Urinary bladder (tissue), 4 donors: Measurements from ENCODE around the gene CAMKMT. TPM values are rescaled to one million over a fixed set of nuclear protein-coding genes. Genes with fewer than 3 reads are reported as not detected.
"Not testable (repeated sequence)": the region's sequence is repeated elsewhere in the genome, so short reads cannot be mapped to it uniquely, and the experiment has no call there.

Experiments used
- DNase-seq: peaks from one replicate; pipeline ENCODE4 v3.0.0-alpha.2; 2015; ENCODE audit errors: extremely low spot score
- H3K27ac ChIP-seq: one replicate; pipeline ENCODE4 v1.5.1; 2013; ENCODE audit warnings: low read depth, mild to moderate bottlenecking, moderate library complexity
- H3K36me3 ChIP-seq: one replicate; pipeline ENCODE4 v1.6.1; 2013; ENCODE audit warnings: mild to moderate bottlenecking, moderate library complexity; ENCODE audit not compliant: insufficient read depth
- H3K4me1 ChIP-seq: one replicate; pipeline ENCODE4 v1.6.1; 2013; ENCODE audit warnings: mild to moderate bottlenecking, moderate library complexity; ENCODE audit not compliant: insufficient read depth
- H3K4me3 ChIP-seq: one replicate; pipeline ENCODE4 v1.5.1; 2013; ENCODE audit warnings: low read depth, low read length
- WGBS: extraction: QIAGEN DNeasy Blood & Tissue Kit; methylation state at CpG from one replicate; pipeline ENCODE4 v1.1.7; 2013; 5-methylcytosine and 5-hydroxymethylcytosine counted together
- polyA plus RNA-seq: library from polyadenylated mRNA; stranded (reverse); fragments of 200-250 nt; gene quantifications from one replicate; pipeline ENCODE4 v1.2.3, GENCODE V29; 2013
- total RNA-seq: library from RNA; depleted of rRNA; stranded (reverse); fragments of >200 nt; gene quantifications from one replicate; pipeline ENCODE4 v1.2.3, GENCODE V29; 2014
- donor health status: healthy with polysubstance abuse.
- donor health status: healthy.

CAMKMT gene
- total and polyA plus RNA-seq, 2 donors: 5.4 to 20.2 TPM

GRCh38 chr2:44371445-44371844 is 9.7 kb downstream of the CAMKMT start:
- H3K27ac ChIP-seq: no peak overlapping the region
- no peak overlapping the region for H3K4me3 ChIP-seq
- no peaks in the 10 kb centered on the region for H3K4me1 ChIP-seq
- no peak for DNase-seq
- H3K36me3 ChIP-seq: peaks cover 2% of the 10 kb centered on the region

- 90% methylated on average over 3 of the region's 3 CpGs for WGBS
- no peaks in the 10 kb centered on the region for H3K4me1 ChIP-seq
- no peak overlapping the region for H3K27ac ChIP-seq
- DNase-seq: no peak
- peaks cover 2% of the 10 kb centered on the region for H3K36me3 ChIP-seq
- H3K4me3 ChIP-seq: no peak overlapping the region
Measured at GRCh38 chr2:44372246-44372645, 10.5 kb downstream of the CAMKMT start.

- H3K27ac ChIP-seq: no peak overlapping the region
- WGBS: 96% methylated on average over 2 of the region's 2 CpGs
- DNase-seq: no peak
Measured at GRCh38 chr2:44377486-44377885, 15.7 kb downstream of the CAMKMT start.

GRCh38 chr2:44385226-44385625 is 23.5 kb downstream of the CAMKMT start:
- H3K36me3 ChIP-seq, DNase-seq, H3K4me1 ChIP-seq, H3K4me3 ChIP-seq, H3K27ac ChIP-seq: not testable (repeated sequence)
- 88% methylated on average over 2 of the region's 2 CpGs for WGBS

More at GRCh38 chr2:44377486-44377885, 15.7 kb downstream of the CAMKMT start:
- no peaks in the 10 kb centered on the region for H3K4me1 ChIP-seq
- H3K4me3 ChIP-seq: no peak overlapping the region
- H3K36me3 ChIP-seq: no peaks in the 10 kb centered on the region

- no peaks in the 10 kb centered on the region for H3K4me1 ChIP-seq
- H3K4me3 ChIP-seq: no peak overlapping the region
- no peak for DNase-seq
- no peak overlapping the region for H3K27ac ChIP-seq
- H3K36me3 ChIP-seq: no peaks in the 10 kb centered on the region
- 70% methylated on average over 4 of the region's 4 CpGs for WGBS
Measured at GRCh38 chr2:44388877-44389276, 27.1 kb downstream of the CAMKMT start.

GRCh38 chr2:44389895-44390294 is 28.1 kb downstream of the CAMKMT start:
- Histone ChIP-seq H3K4me1 (no peaks in the 10 kb centered on the region), H3K36me3 (no peaks in the 10 kb centered on the region), H3K27ac (no peak overlapping the region), H3K4me3 (no peak overlapping the region)
- no peak for DNase-seq
- WGBS: 85% methylated on average over 1 of the region's 1 CpG

GRCh38 chr2:44392338-44392943 is 30.7 kb downstream of the CAMKMT start:
- no peak for DNase-seq
- no peaks in the 10 kb centered on the region for H3K4me1 ChIP-seq
- no peaks in the 10 kb centered on the region for H3K36me3 ChIP-seq
- 63% methylated on average over 3 of the region's 3 CpGs for WGBS
- no peak overlapping the region for H3K27ac ChIP-seq
- H3K4me3 ChIP-seq: no peak overlapping the region

GRCh38 chr2:44397447-44398175 is 35.9 kb downstream of the CAMKMT start:
- no peak overlapping the region for H3K27ac ChIP-seq
- no peak overlapping the region for H3K4me3 ChIP-seq
- H3K36me3 ChIP-seq: no peaks in the 10 kb centered on the region
- DNase-seq: no peak
- no peaks in the 10 kb centered on the region for H3K4me1 ChIP-seq
- WGBS: 39% methylated on average over 7 of the region's 7 CpGs

GRCh38 chr2:44398243-44398897 is 36.6 kb downstream of the CAMKMT start:
- Histone ChIP-seq H3K27ac (no peak overlapping the region), H3K4me1 (no peaks in the 10 kb centered on the region), H3K4me3 (no peak overlapping the region), H3K36me3 (no peaks in the 10 kb centered on the region)
- WGBS: 64% methylated on average over 6 of the region's 6 CpGs
- no peak for DNase-seq

- H3K36me3 ChIP-seq: no peaks in the 10 kb centered on the region
- no peaks in the 10 kb centered on the region for H3K4me1 ChIP-seq
- 97% methylated on average over 1 of the region's 1 CpG for WGBS
- H3K4me3 ChIP-seq: no peak overlapping the region
- no peak for DNase-seq
- H3K27ac ChIP-seq: no peak overlapping the region
Measured at GRCh38 chr2:44420725-44421124, 59.0 kb downstream of the CAMKMT start.

GRCh38 chr2:44424211-44424610 is 62.5 kb downstream of the CAMKMT start:
- Histone ChIP-seq H3K27ac (no peak overlapping the region), H3K36me3 (no peaks in the 10 kb centered on the region), H3K4me3 (no peak overlapping the region), H3K4me1 (no peaks in the 10 kb centered on the region)
- WGBS: 97% methylated on average over 9 of the region's 9 CpGs
- no peak for DNase-seq

- Histone ChIP-seq H3K4me1 (no peaks in the 10 kb centered on the region), H3K36me3 (no peaks in the 10 kb centered on the region), H3K27ac (no peak overlapping the region), H3K4me3 (no peak overlapping the region)
- WGBS: 95% methylated on average over 1 of the region's 1 CpG
- no peak for DNase-seq
Measured at GRCh38 chr2:44429034-44429433, 67.3 kb downstream of the CAMKMT start.

- 50% methylated on average over 1 of the region's 1 CpG for WGBS
- no peak overlapping the region for H3K4me3 ChIP-seq
- DNase-seq: no peak
- H3K4me1 ChIP-seq: no peaks in the 10 kb centered on the region
- H3K27ac ChIP-seq: no peak overlapping the region
- H3K36me3 ChIP-seq: no peaks in the 10 kb centered on the region
Measured at GRCh38 chr2:44430342-44430741, 68.6 kb downstream of the CAMKMT start.

GRCh38 chr2:44433895-44434294 is 72.1 kb downstream of the CAMKMT start:
- Histone ChIP-seq H3K27ac (no peak overlapping the region), H3K36me3 (no peaks in the 10 kb centered on the region), H3K4me1 (no peaks in the 10 kb centered on the region), H3K4me3 (no peak overlapping the region)
- no peak for DNase-seq
- 70% methylated on average over 4 of the region's 4 CpGs for WGBS
